Memory B cell (primary cell): Measurements from ENCODE around the gene HOXB13.

Experiments used
- ATAC-seq: fragments of 150-1000 bp; cut with Tn5 transposase; 2 replicates; pipeline ENCODE4 v1.10.0; 2021; ENCODE audit warnings: low read depth, mild to moderate bottlenecking, moderate library complexity
- DNase-seq, 2 donors: peaks; one replicate each; pipeline ENCODE4 v3.0.0; 2022; ENCODE audit warnings: low spot score in 2 of 2
- H3K27ac Mint-ChIP-seq: one replicate; pipeline ENCODE4 v1.8.0; 2022; ENCODE audit warnings: mild to moderate bottlenecking, moderate library complexity, mixed read lengths
- H3K27me3 Mint-ChIP-seq: one replicate; pipeline ENCODE4 v1.8.0; 2022; ENCODE audit warnings: mixed read lengths
- H3K36me3 Mint-ChIP-seq: one replicate; pipeline ENCODE4 v1.8.0; 2022; ENCODE audit warnings: mild to moderate bottlenecking, mixed read lengths
- H3K4me1 Mint-ChIP-seq: one replicate; pipeline ENCODE4 v1.8.0; 2022; ENCODE audit warnings: mixed read lengths
- H3K4me3 Mint-ChIP-seq: one replicate; pipeline ENCODE4 v1.8.0; 2022; ENCODE audit warnings: mild to moderate bottlenecking, moderate library complexity, mixed read lengths
- H3K9me3 Mint-ChIP-seq: one replicate; pipeline ENCODE4 v1.8.0; 2022; ENCODE audit warnings: mixed read lengths

The HOXB13 gene

DNA sequence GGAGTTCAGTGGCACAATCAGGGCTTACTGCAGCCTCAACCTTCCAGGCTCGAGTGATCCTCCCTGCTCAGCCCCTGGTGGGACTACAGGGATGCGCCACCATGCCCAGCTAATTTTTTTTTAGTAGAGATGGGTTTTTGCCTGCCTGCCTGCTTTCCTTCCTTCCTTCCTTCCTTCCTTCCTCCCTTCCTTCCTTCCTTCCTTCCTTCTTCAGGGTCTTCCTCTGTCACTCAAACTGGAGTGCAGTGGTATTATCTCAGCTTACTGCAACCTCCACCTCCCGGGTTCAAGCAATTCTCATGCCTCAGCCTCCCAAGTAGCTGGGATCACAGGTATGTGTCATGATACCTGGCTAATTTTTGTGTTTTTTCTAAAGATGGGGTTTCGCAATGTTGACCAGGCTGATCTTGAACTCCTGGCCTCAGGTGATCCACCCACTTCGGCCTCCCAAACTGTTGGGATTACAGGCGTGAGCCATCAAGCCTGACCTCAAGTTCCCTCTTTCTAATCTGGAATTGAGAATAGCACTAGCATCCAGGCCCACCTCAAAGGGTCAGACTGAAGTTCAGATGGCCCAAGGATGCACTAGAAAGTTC is 51.5 kb downstream of the HOXB13 start:
- Mint-ChIP-seq H3K4me3 (no peak overlapping the region), H3K36me3 (no peaks in the 10 kb centered on the region), H3K9me3 (no peaks in the 10 kb centered on the region), H3K4me1 (no peaks in the 10 kb centered on the region), H3K27ac (no peak overlapping the region), H3K27me3 (peaks cover 13% of the 10 kb centered on the region)
- ATAC-seq, result no peak
- no peak for DNase-seq
